Glutamatergic neuron (in vitro differentiated cells): ENCODE measurements around the gene CD84. TPM values are rescaled to one million over a fixed set of nuclear protein-coding genes. Genes with fewer than 3 reads are reported as not detected.

ENCODE experiments used
- DNase-seq: peaks from one replicate; pipeline ENCODE4 v3.0.0; 2022
- H3K27ac Mint-ChIP-seq: one replicate; pipeline ENCODE4 v1.8.0; 2020; ENCODE audit warnings: mild to moderate bottlenecking, mixed read lengths, inconsistent platforms; ENCODE audit not compliant: unreplicated experiment
- H3K27me3 Mint-ChIP-seq: one replicate; pipeline ENCODE4 v1.8.0; 2020; ENCODE audit warnings: mild to moderate bottlenecking, moderate library complexity, mixed read lengths, inconsistent platforms; ENCODE audit not compliant: unreplicated experiment
- H3K36me3 Mint-ChIP-seq: one replicate; pipeline ENCODE4 v1.8.0; 2020; ENCODE audit warnings: mild to moderate bottlenecking, mixed read lengths, inconsistent platforms; ENCODE audit not compliant: unreplicated experiment
- H3K4me1 Mint-ChIP-seq: one replicate; pipeline ENCODE4 v1.8.0; 2020; ENCODE audit warnings: mild to moderate bottlenecking, low read depth, mixed read lengths, inconsistent platforms; ENCODE audit not compliant: unreplicated experiment
- H3K4me3 Mint-ChIP-seq: one replicate; pipeline ENCODE4 v1.8.0; 2020; ENCODE audit warnings: mild to moderate bottlenecking, mixed read lengths, inconsistent platforms; ENCODE audit not compliant: unreplicated experiment
- H3K9me3 Mint-ChIP-seq: one replicate; pipeline ENCODE4 v1.8.0; 2020; ENCODE audit warnings: mild to moderate bottlenecking, moderate library complexity, mixed read lengths, inconsistent platforms; ENCODE audit not compliant: unreplicated experiment
- CTCF ChIP-seq: fragments of 200-600 bp; sonication (generic); IDR thresholded peaks from one replicate; pipeline ENCODE4 v1.5.0; 2021; ENCODE audit not compliant: partially characterized antibody, unreplicated experiment
- total RNA-seq: library from RNA; stranded (reverse); fragmentation: NEBNext Ultra II Directional; extraction: Animal tissue kit (Norgen Biotek cat#: 25700); gene quantifications from one replicate; pipeline ENCODE4 v1.2.1, GENCODE V29; 2021; ENCODE audit not compliant: unreplicated experiment

The CD84 gene
- total RNA-seq, 1 donor from 2014 or later = not detected

GRCh38 chr1:160608941-160609340, 29.6 kb upstream of the CD84 start:
- Mint-ChIP-seq H3K9me3 (peaks cover 3% of the 10 kb centered on the region), H3K4me1 (no peaks in the 10 kb centered on the region), H3K27me3 (no peaks in the 10 kb centered on the region), H3K4me3 (no peak overlapping the region), H3K36me3 (peaks cover 11% of the 10 kb centered on the region), H3K27ac (no peak overlapping the region)
- no peak for DNase-seq
- no peak for TF ChIP-seq CTCF

GRCh38 chr1:160608514-160608913, 29.2 kb upstream of the CD84 start:
- no peak for DNase-seq
- Mint-ChIP-seq H3K36me3 (peaks cover 11% of the 10 kb centered on the region), H3K27ac (no peak overlapping the region), H3K4me3 (no peak overlapping the region), H3K27me3 (no peaks in the 10 kb centered on the region), H3K9me3 (peaks cover 3% of the 10 kb centered on the region), H3K4me1 (no peaks in the 10 kb centered on the region)
- TF ChIP-seq CTCF = no peak

GRCh38 chr1:160608057-160608456, 28.8 kb upstream of the CD84 start:
- H3K27me3 Mint-ChIP-seq = no peaks in the 10 kb centered on the region
- H3K4me3 Mint-ChIP-seq = no peak overlapping the region
- DNase-seq = no peak
- no peaks in the 10 kb centered on the region for H3K4me1 Mint-ChIP-seq
- H3K36me3 Mint-ChIP-seq = peaks cover 13% of the 10 kb centered on the region
- H3K9me3 Mint-ChIP-seq = peaks cover 3% of the 10 kb centered on the region
- TF ChIP-seq CTCF = no peak
- H3K27ac Mint-ChIP-seq = no peak overlapping the region

GRCh38 chr1:160607672-160608032, 28.4 kb upstream of the CD84 start:
- no peak for DNase-seq
- Mint-ChIP-seq H3K36me3 (peaks cover 17% of the 10 kb centered on the region), H3K4me3 (no peak overlapping the region), H3K27ac (no peak overlapping the region), H3K4me1 (no peaks in the 10 kb centered on the region), H3K9me3 (peaks cover 3% of the 10 kb centered on the region), H3K27me3 (no peaks in the 10 kb centered on the region)
- TF ChIP-seq CTCF = no peak

GRCh38 chr1:160607011-160607671, 27.8 kb upstream of the CD84 start:
- Mint-ChIP-seq H3K27me3 (no peaks in the 10 kb centered on the region), H3K4me1 (no peaks in the 10 kb centered on the region), H3K36me3 (peaks cover 17% of the 10 kb centered on the region), H3K4me3 (no peak overlapping the region), H3K27ac (no peak overlapping the region), H3K9me3 (peaks cover 3% of the 10 kb centered on the region)
- no peak for DNase-seq
- TF ChIP-seq CTCF = peak; percentile 73
